H1 (cell line): ENCODE results near the gene GARS1. TPM values are rescaled to one million over a fixed set of nuclear protein-coding genes. Genes with fewer than 3 reads are reported as not detected.

Experiments used
- CTCF ChIA-PET: fragments of 300-600 bp; sonication (Branson Sonifier 250); formaldehyde crosslinking; loops from one replicate; lab custom pipeline; 2021; ENCODE audit not compliant: partially characterized antibody; lab: Charles Lee
- POLR2A ChIA-PET: fragments of 300-600 bp; sonication (Branson Sonifier 250); formaldehyde crosslinking; loops from one replicate; lab custom pipeline; 2021; ENCODE audit warnings: inconsistent platforms; ENCODE audit not compliant: partially characterized antibody; lab: Charles Lee
- DNase-seq, 2 experiments: peaks; one replicate each; pipeline versions ENCODE4 v3.0.0 to v3.0.0-alpha.2; 2010 to 2022; ENCODE audit warnings: low spot score in 2 of 2, low read depth in 1 of 2, mixed read lengths in 1 of 2
- FAIRE-seq: peaks from 2 replicates; lab custom pipeline; 2011; peaks lifted over from hg19 to GRCh38; lab: Jason Lieb, UNC
- H2AFZ ChIP-seq: 2 replicates; pipeline ENCODE4 v1.8.1; 2012; ENCODE audit warnings: low read length, inconsistent platforms
- H2AK5ac ChIP-seq: 2 replicates; pipeline ENCODE4 v1.6.1; 2013; ENCODE audit warnings: low read depth, low read length
- H2BK120ac ChIP-seq: replicated peaks from 2 replicates; pipeline ENCODE3; 2013; ENCODE audit warnings: low read depth, low read length, inconsistent platforms
- H2BK12ac ChIP-seq: 2 replicates; pipeline ENCODE4 v1.6.1; 2013; ENCODE audit warnings: low read depth, low read length
- H2BK15ac ChIP-seq: 2 replicates; pipeline ENCODE4 v1.6.1; 2013; ENCODE audit warnings: low read length
- H2BK20ac ChIP-seq: 2 replicates; pipeline ENCODE4 v1.6.1; 2013; ENCODE audit warnings: low read length
- H2BK5ac ChIP-seq: 2 replicates; pipeline ENCODE4 v1.6.1; 2013; ENCODE audit warnings: low read depth, low read length
- H3K14ac ChIP-seq: 2 replicates; pipeline ENCODE4 v1.6.1; 2013; ENCODE audit warnings: inconsistent platforms; ENCODE audit not compliant: insufficient read length
- H3K18ac ChIP-seq: 2 replicates; pipeline ENCODE4 v1.6.1; 2013; ENCODE audit warnings: low read length; ENCODE audit errors: extremely low read depth
- H3K23ac ChIP-seq: 2 replicates; pipeline ENCODE4 v1.6.1; 2013; ENCODE audit warnings: inconsistent platforms; ENCODE audit not compliant: insufficient read length
- H3K23me2 ChIP-seq: 2 replicates; pipeline ENCODE4 v1.6.1; 2013; ENCODE audit warnings: low read depth, low read length
- H3K27ac ChIP-seq: 2 replicates; pipeline ENCODE4 v1.6.1; 2011; ENCODE audit warnings: low read depth, low read length, inconsistent platforms
- H3K27me3 ChIP-seq, 4 experiments: replicated peaks in 1 of 4; 1 replicate in 1 of 4; 2 replicates in 3 of 4; pipeline versions ENCODE4 v1.6.1 to v1.8.1; 2011 to 2013; ENCODE audit warnings: low read length in 3 of 4, mild to moderate bottlenecking in 3 of 4, inconsistent platforms in 2 of 4, mixed read lengths in 2 of 4, moderate library complexity in 1 of 4; ENCODE audit not compliant: control insufficient read depth in 3 of 4, insufficient read depth in 3 of 4; ENCODE audit errors: extremely low read depth in 1 of 4
- H3K36me3 ChIP-seq, 4 experiments: 2 replicates each; pipeline versions ENCODE4 v1.6.1 to v1.8.1; 2011 to 2013; ENCODE audit warnings: mild to moderate bottlenecking in 4 of 4, low read length in 3 of 4, moderate library complexity in 2 of 4, control low read depth in 1 of 4, inconsistent platforms in 1 of 4; ENCODE audit not compliant: insufficient read depth in 4 of 4, control insufficient read depth in 2 of 4
- H3K4ac ChIP-seq: replicated peaks from 2 replicates; pipeline ENCODE3; 2013; ENCODE audit warnings: low read length, low read depth, mixed read lengths, inconsistent platforms; ENCODE audit not compliant: insufficient read length
- H3K4me1 ChIP-seq, 4 experiments: replicated peaks in 1 of 4; 1 replicate in 1 of 4; 2 replicates in 3 of 4; pipeline versions ENCODE4 v1.6.1 to v1.8.1; 2011 to 2013; ENCODE audit warnings: low read length in 3 of 4, inconsistent platforms in 2 of 4, mixed read lengths in 1 of 4; ENCODE audit not compliant: insufficient read depth in 4 of 4, control insufficient read depth in 3 of 4
- H3K4me2 ChIP-seq, 2 experiments: 2 replicates each; pipeline versions ENCODE4 v1.6.1 to v1.8.1; 2011 to 2013; ENCODE audit warnings: low read depth in 2 of 2, low read length in 2 of 2, control low read depth in 1 of 2, inconsistent platforms in 1 of 2, mild to moderate bottlenecking in 1 of 2; ENCODE audit not compliant: insufficient read depth in 1 of 2
- H3K4me3 ChIP-seq, 4 experiments: fragments of 200-600, 300-600 bp in 1 of 4; sonication (generic), shearing (Covaris generic), sonication (Bioruptor Twin) in 1 of 4; 2 replicates each; pipeline versions ENCODE4 v1.5.1 to v1.8.1; 2011 to 2016; ENCODE audit warnings: low read length in 4 of 4, low read depth in 3 of 4, control low read depth in 2 of 4, inconsistent platforms in 2 of 4, mild to moderate bottlenecking in 2 of 4, mixed read lengths in 1 of 4, moderate library complexity in 1 of 4; ENCODE audit not compliant: insufficient read depth in 2 of 4; ENCODE audit errors: extremely low read depth in 1 of 4
- H3K56ac ChIP-seq: replicated peaks from 2 replicates; pipeline ENCODE3; 2013; ENCODE audit warnings: low read depth, mild to moderate bottlenecking, mixed read lengths, low read length, inconsistent platforms; ENCODE audit not compliant: insufficient read length
- H3K79me1 ChIP-seq: 2 replicates; pipeline ENCODE4 v1.6.1; 2013; ENCODE audit warnings: low read depth, low read length, control low read depth
- H3K79me2 ChIP-seq, 2 experiments: 2 replicates each; pipeline versions ENCODE4 v1.6.1 to v1.8.1; 2012 to 2013; ENCODE audit warnings: low read length in 2 of 2, mild to moderate bottlenecking in 2 of 2, inconsistent platforms in 1 of 2; ENCODE audit not compliant: insufficient read depth in 2 of 2, control insufficient read depth in 1 of 2
- H3K9ac ChIP-seq, 4 experiments: replicated peaks in 1 of 4; 1 replicate in 1 of 4; 2 replicates in 3 of 4; pipeline versions ENCODE4 v1.6.1 to v1.8.1; 2011 to 2013; ENCODE audit warnings: low read depth in 3 of 4, low read length in 3 of 4, control low read depth in 2 of 4, mild to moderate bottlenecking in 2 of 4, moderate library complexity in 2 of 4, inconsistent platforms in 1 of 4; ENCODE audit errors: extremely low read depth in 1 of 4
- H3K9me3 ChIP-seq, 2 experiments: 2 replicates each; pipeline versions ENCODE4 v1.6.1 to v1.8.1; 2012 to 2013; ENCODE audit warnings: mild to moderate bottlenecking in 2 of 2, moderate library complexity in 2 of 2, control low read depth in 1 of 2, inconsistent platforms in 1 of 2, low read depth in 1 of 2, low read length in 1 of 2, mixed read lengths in 1 of 2; ENCODE audit not compliant: insufficient read depth in 2 of 2
- H4K20me1 ChIP-seq, 2 experiments: replicated peaks in 1 of 2; 2 replicates each; pipeline versions ENCODE3 to v1.8.1; 2011 to 2013; ENCODE audit warnings: inconsistent platforms in 2 of 2, low read length in 2 of 2, mild to moderate bottlenecking in 1 of 2; ENCODE audit not compliant: insufficient read depth in 2 of 2, control insufficient read depth in 1 of 2
- H4K5ac ChIP-seq: 2 replicates; pipeline ENCODE4 v1.6.1; 2013; ENCODE audit warnings: low read length, low read depth, mixed read lengths, inconsistent platforms; ENCODE audit not compliant: insufficient read length
- H4K8ac ChIP-seq: 2 replicates; pipeline ENCODE4 v1.8.0; 2013; ENCODE audit warnings: mild to moderate bottlenecking, moderate library complexity, low read length, inconsistent platforms; ENCODE audit not compliant: insufficient read depth; ENCODE audit errors: extremely low read depth
- H4K91ac ChIP-seq: replicated peaks from 2 replicates; pipeline ENCODE3; 2013; ENCODE audit warnings: low read length, mixed read lengths, inconsistent platforms; ENCODE audit not compliant: insufficient read length
- CBX5 ChIP-seq: fragments of 300-800, 300-1000 bp; sonication (generic); IDR thresholded peaks from 2 replicates; pipeline ENCODE4 v1.7.1; 2016; ENCODE audit warnings: antibody characterized with exemption, low read length, low read depth
- CEBPB ChIP-seq: IDR thresholded peaks from 2 replicates; pipeline ENCODE4 v1.6.1; 2012; ENCODE audit warnings: low read depth, low read length
- CTCF ChIP-seq, 3 experiments: IDR thresholded peaks; 1 replicate in 2 of 3; 2 replicates in 1 of 3; pipeline versions ENCODE4 v1.5.1 to v1.6.1; 2011; ENCODE audit warnings: low read length in 3 of 3, mild to moderate bottlenecking in 3 of 3, inconsistent platforms in 2 of 3, low read depth in 1 of 3, moderate library complexity in 1 of 3; ENCODE audit not compliant: insufficient read depth in 1 of 3; ENCODE audit errors: control extremely low read depth in 1 of 3
- EP300 ChIP-seq, 2 experiments: IDR thresholded peaks; 1 replicate in 1 of 2; 2 replicates in 1 of 2; pipeline ENCODE4 v1.6.1; 2011 to 2012; ENCODE audit warnings: low read depth in 2 of 2, low read length in 2 of 2, mild to moderate bottlenecking in 2 of 2, borderline replicate concordance in 1 of 2, inconsistent platforms in 1 of 2, moderate library complexity in 1 of 2
- MAFK ChIP-seq: IDR thresholded peaks from 2 replicates; pipeline ENCODE4 v1.6.1; 2012; ENCODE audit warnings: low read depth, mild to moderate bottlenecking, improper control_type of control experiment, low read length
- RAD21 ChIP-seq, 2 experiments: IDR thresholded peaks in 1 of 2; conservative IDR thresholded peaks in 1 of 2; 2 replicates each; pipeline ENCODE4 v1.6.1; 2011; ENCODE audit warnings: low read depth in 2 of 2, low read length in 2 of 2, improper control_type of control experiment in 1 of 2, inconsistent platforms in 1 of 2, mild to moderate bottlenecking in 1 of 2, moderate library complexity in 1 of 2
- SAP30 ChIP-seq: fragments of 300-600 bp; sonication (generic); IDR thresholded peaks from 2 replicates; pipeline ENCODE4 v1.7.1; 2012; ENCODE audit warnings: low read length, moderate library complexity, mild to moderate bottlenecking, inconsistent platforms; ENCODE audit not compliant: insufficient read depth, insufficient replicate concordance
- SIRT6 ChIP-seq: IDR thresholded peaks from one replicate; pipeline ENCODE4 v1.7.1; 2012; ENCODE audit warnings: low read length, inconsistent platforms
- SP1 ChIP-seq: IDR thresholded peaks from 2 replicates; pipeline ENCODE4 v1.6.1; 2011; ENCODE audit warnings: low read depth, low read length
- SRF ChIP-seq: IDR thresholded peaks from 2 replicates; pipeline ENCODE4 v1.6.1; 2011; ENCODE audit warnings: mild to moderate bottlenecking, low read depth, low read length, moderate library complexity
- TAF1 ChIP-seq: IDR thresholded peaks from 2 replicates; pipeline ENCODE4 v1.6.1; 2011; ENCODE audit warnings: mild to moderate bottlenecking, low read depth, low read length
- TEAD4 ChIP-seq: IDR thresholded peaks from 2 replicates; pipeline ENCODE4 v1.6.1; 2012; ENCODE audit warnings: low read depth, low read length, inconsistent platforms, mixed read lengths
- WGBS, 2 experiments: shearing (Covaris generic) in 1 of 2; methylation state at CpG; one replicate each; pipeline versions ENCODE4 v1.1.6 to v1.1.7; 2013 to 2015; ENCODE audit warnings: low lambda C conversion rate in 2 of 2, mixed read lengths in 2 of 2, inconsistent platforms in 1 of 2, low coverage in 1 of 2, missing lambda C conversion rate in 1 of 2; ENCODE audit not compliant: insufficient replicate concordance in 2 of 2, insufficient coverage in 1 of 2, insufficient read length in 1 of 2; ENCODE audit errors: extremely low coverage in 1 of 2, missing lambda C conversion rate in 1 of 2; 5-methylcytosine and 5-hydroxymethylcytosine counted together
- polyA plus RNA-seq, 7 experiments: library from polyadenylated mRNA; depleted of rRNA in 3 of 7; stranded (reverse) in 5 of 7; unstranded in 2 of 7; fragments of >200 nt in 5 of 7; fragments of 200-250 nt in 2 of 7; gene quantifications; 1 replicate in 5 of 7; 2 replicates in 1 of 7; 4 replicates in 1 of 7; pipeline versions ENCODE4 v1.2.1 to v1.2.3, GENCODE V29; 2011 to 2013; ENCODE audit warnings: missing spikeins in 2 of 7, mixed read lengths in 2 of 7
- total RNA-seq: library from RNA; stranded (reverse); fragmentation: NEBNext Ultra II Directional; extraction: Animal tissue kit (Norgen Biotek cat#: 25700); gene quantifications from 2 replicates; pipeline ENCODE4 v1.2.1, GENCODE V29; 2021

Gene GARS1
- total and polyA plus RNA-seq, 2 of the 8 experiments (the other 6 are each of a cell fraction or from before 2014, with no cell fraction given), result 270 to 476 TPM

DNA sequence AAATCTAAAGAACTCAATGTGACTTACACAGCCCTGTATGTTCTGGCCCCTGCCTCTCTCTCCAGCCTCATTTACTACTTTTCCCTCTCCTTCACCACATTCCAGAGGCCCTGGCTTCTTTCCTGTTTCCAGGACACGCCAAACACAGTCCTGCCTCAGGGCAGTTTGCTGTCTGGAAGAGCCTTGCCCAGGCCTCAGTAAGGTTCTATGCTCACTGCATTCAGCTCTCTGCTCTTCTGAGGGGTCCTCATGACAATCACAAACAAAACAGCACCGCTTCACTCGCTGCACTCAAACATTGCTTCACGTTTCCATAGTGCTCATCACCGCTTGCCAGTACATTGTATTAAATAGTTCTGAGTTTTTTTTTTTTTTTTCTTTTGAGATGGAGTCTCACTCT lies 35.1 kb upstream of the GARS1 start:
- 97% methylated on average over 5 of the region's 5 CpGs; no CpG with 5 or more reads in 1 of the 2 experiments for WGBS, 2 experiments
- DNase-seq (no peak), FAIRE-seq (no peak)
- no peak overlapping the region for H4K8ac ChIP-seq
- no peak overlapping the region for H3K23ac ChIP-seq
- H3K4me1 ChIP-seq, result peaks cover 0 to 4% (median 3%) of the 10 kb centered on the region in 4 experiments; a peak in 4 of 7 replicates
- H3K9ac ChIP-seq, result no peak overlapping the region
- H4K5ac ChIP-seq, result no peak overlapping the region
- no peak overlapping the region for H3K18ac ChIP-seq
- H3K4ac ChIP-seq, result no peak overlapping the region
- no peak overlapping the region for H2BK120ac ChIP-seq
- no peaks in the 10 kb centered on the region for H3K79me1 ChIP-seq
- H4K20me1 ChIP-seq, result no peaks in the 10 kb centered on the region
- H3K14ac ChIP-seq, result no peak overlapping the region
- H3K36me3 ChIP-seq, result no peaks in the 10 kb centered on the region
- no peaks in the 10 kb centered on the region for H3K79me2 ChIP-seq
- no peaks in the 10 kb centered on the region for H3K9me3 ChIP-seq
- no peak overlapping the region for H3K27ac ChIP-seq
- CTCF ChIA-PET, result interaction anchor here (1.2 to 11.1 kb wide), 3 partner anchors 9 to 284 kb away, joined by 4 to 214 read pairs (median 4); no protein-coding TSS in a partner anchor
- H3K4me3 ChIP-seq, result no peak overlapping the region
- H3K27me3 ChIP-seq, result no peaks in the 10 kb centered on the region
- no peak overlapping the region for H3K56ac ChIP-seq
- H3K23me2 ChIP-seq, result no peaks in the 10 kb centered on the region
- no peak overlapping the region for H2AK5ac ChIP-seq
- no peak overlapping the region for H2BK5ac ChIP-seq
- no peak overlapping the region for H2BK12ac ChIP-seq
- POLR2A ChIA-PET, result interaction anchor here (2.3 kb wide), 1 partner anchor 13 kb away, joined by 8 read pairs; no protein-coding TSS in a partner anchor
- H2BK15ac ChIP-seq, result no peak overlapping the region
- no peak overlapping the region for H4K91ac ChIP-seq
- no peak overlapping the region for H2BK20ac ChIP-seq
- H2AFZ ChIP-seq, result no peak overlapping the region
- no peak overlapping the region for H3K4me2 ChIP-seq
- no peak for TF ChIP-seq TAF1
- no peak for TF ChIP-seq CTCF (IDR thresholded peaks at IDR 0.05; ENCODE audit: control extremely low read depth in 1 of 3, insufficient read depth in 1 of 3, low read depth in 1 of 3, low read length in 3 of 3)
- no peak for TF ChIP-seq SP1
- TF ChIP-seq EP300 (IDR thresholded peaks at IDR 0.05; ENCODE audit: borderline replicate concordance in 1 of 2, low read depth in 2 of 2, low read length in 2 of 2), result no peak
- TF ChIP-seq CBX5, result no peak
- TF ChIP-seq TEAD4, result no peak
- TF ChIP-seq SIRT6, result no peak
- TF ChIP-seq MAFK, result no peak
- no peak for TF ChIP-seq SAP30
- TF ChIP-seq CEBPB, result no peak
- TF ChIP-seq SRF, result no peak
- no peak for TF ChIP-seq RAD21 (IDR thresholded peaks at IDR 0.05 in 1 of 2, conservative IDR thresholded peaks at IDR 0.05 in 1 of 2; ENCODE audit: low read depth in 2 of 2, low read length in 2 of 2)
